ENCODE results near the gene GPC5.
"Not testable (repeated sequence)": the region's sequence is repeated elsewhere in the genome, so short reads cannot be mapped to it uniquely, and the experiment has no call there.

The GPC5 gene

DNA sequence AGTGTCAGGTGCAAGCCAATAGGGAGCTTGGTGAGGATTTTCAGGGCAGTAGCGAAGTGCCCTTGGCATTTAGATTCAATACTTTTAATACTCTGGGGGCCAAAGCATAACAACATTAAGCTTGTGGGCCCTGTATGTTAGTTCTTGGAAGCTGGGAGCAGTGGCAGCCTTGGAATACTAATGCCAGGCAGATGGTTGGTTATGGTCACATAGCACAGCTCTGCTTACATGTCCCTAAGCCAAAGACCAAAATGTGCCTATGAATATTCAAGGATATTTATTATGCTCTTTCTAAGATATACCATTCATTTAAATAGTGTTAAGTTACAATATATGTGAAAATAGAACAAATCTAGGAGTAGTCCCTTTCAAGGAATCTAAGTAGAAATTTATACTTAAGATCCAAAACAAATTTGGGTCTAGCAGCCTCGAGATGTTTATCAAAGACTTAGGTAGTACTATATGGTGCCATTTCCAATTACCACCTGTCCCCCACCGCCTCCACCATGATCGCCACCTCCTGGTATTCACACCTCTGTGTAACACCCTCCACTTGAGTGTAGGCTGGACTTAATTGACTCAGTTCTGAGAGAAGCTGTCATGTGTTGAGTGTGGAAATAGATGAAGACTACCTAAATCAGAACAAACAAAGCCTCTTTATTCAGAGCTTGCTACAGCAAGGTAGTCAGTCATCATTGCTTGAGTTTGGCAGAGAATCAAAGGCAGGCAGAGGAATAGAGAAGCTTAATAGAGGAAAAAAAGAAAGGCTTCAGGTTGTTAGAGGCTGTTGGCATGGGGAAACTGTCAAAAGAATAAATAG, 261.0 kb downstream of the GPC5 start:
- no peak for DNase-seq

DNA sequence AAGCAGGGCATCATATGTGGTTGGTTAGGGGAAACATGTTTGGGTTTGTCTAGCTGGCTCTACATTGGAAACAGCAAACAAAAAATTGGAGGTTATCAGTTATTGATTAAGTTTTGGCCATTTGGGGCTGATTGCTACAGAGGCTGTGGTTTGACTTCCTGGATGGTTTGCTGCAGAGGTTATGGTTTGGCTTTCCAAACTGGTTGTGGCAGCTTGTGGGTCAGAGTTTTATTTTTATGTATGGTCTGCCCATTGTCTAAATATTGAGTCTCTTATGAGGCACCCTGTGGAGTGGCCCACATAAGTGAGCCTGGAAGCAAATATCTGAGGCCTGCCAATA, 261.6 kb downstream of the GPC5 start:
- no peak for DNase-seq

- DNase-seq: no peak
These were observed 263.5 kb downstream of the GPC5 start for GRCh38 chr13:91661692-91662490.

- no peak for DNase-seq
These were observed 265.6 kb downstream of the GPC5 start for GRCh38 chr13:91664039-91664438.

DNA sequence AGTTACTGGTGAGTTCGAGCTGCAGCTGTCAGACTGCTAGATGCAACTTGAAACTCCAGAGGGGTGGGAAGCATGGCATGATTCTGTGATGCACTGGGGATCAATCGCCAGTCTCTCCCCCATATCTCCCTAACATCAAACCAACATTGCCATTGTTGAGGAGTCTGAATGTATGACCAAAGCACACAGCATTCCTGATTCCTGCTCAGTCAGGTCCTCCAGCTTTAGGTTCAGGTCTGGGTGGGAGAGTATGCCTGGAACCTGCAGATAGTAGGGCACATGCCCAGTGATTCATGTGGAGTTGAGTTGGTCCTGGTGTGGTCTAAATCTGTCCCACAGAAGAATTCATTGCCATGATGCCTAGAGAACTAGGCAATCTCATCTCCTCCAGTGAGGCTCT, 269.1 kb downstream of the GPC5 start:
- DNase-seq: no peak

- DNase-seq: no peak
These were observed 270.6 kb downstream of the GPC5 start for GRCh38 chr13:91668866-91669495.

DNA sequence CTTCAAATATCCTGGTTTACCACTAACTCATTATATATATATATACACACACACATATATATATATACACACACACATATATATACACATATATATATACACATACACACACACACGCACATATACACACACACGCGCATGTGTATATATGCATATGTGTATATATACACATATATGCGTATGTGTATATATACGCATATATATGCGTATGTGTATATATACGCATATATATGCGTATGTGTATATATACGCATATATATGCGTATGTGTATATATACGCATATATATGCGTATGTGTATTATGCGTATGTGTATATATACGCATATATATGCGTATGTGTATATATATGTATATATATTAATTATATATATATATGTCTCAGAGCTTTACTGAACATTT, 275.9 kb downstream of the GPC5 start:
- not testable (repeated sequence) for DNase-seq

- DNase-seq: no peak
These were observed 286.3 kb downstream of the GPC5 start for GRCh38 chr13:91684746-91685145.

GRCh38 chr13:91690944-91691343, 292.5 kb downstream of the GPC5 start:
- DNase-seq: no peak

DNA sequence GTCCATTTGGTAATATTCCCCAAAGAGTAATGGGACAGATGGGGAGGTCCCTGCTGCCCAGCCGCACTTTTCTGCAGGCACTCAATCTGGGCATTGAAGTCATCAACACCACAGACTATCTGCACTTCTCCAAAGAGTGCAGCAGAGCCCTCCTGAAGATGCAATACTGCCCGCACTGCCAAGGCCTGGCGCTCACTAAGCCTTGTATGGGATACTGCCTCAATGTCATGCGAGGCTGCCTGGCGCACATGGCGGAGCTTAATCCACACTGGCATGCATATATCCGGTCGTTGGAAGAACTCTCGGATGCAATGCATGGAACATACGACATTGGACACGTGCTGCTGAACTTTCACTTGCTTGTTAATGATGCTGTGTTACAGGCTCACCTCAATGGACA, 295.0 kb downstream of the GPC5 start:
- DNase-seq: no peak

DNA sequence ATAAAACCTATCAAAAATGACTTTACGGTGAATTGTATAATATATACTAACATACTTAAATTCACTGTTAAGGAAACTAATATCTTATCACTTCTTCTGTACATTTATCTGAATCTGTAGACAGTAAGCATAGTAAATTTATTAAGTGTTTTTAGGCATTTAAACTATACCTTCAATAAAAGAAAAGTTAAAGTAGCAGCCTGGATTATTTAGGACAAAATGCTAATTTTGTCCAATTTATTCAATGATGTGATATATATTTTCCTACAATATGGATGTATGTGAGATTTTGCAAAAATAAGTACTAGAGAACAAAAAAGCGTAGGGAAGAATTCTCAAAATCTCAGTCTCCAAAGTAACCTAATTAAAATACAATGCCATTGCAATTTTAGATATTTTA, 299.9 kb downstream of the GPC5 start:
- no peak for DNase-seq

DNA sequence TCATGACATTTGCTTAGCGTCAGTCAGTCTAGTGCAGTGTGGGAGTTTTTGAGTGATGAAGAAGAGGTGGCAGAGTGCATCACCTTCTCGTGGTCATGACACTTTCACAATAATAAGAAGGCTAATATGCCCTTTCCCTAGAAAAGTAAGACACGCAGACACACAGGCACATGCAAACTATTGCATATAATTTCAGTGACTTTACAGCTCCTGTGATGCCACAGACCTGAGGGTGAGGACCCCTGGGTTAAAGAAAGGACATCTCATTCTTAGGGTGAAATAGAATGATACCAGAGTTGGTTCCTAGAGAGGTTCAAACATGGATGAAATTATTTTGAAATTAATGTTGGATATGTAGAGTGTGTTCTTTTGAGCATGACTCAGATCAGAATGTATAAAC, 300.3 kb downstream of the GPC5 start:
- no peak for DNase-seq

- no peak for DNase-seq
These were observed 301.4 kb downstream of the GPC5 start for GRCh38 chr13:91699863-91700262.

DNA sequence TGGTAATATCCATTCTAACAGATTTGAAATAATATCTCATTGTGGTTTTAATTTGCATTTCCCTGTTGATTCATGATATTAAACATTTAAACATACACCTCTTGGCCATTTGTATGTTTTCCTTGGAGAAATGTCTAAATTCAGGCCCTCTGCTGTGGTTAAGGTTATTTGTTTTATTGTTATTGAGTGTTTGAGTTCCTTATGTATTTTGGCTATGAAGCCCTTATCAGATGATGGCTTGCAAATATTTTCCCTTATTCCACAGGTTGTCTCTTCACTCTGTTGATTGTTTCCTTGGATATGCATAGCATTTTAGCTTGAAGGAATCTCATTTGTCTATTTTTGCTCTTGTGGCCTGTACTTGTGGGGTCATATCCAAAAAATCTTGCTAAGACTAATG, 303.6 kb downstream of the GPC5 start:
- no peak for DNase-seq

DNA sequence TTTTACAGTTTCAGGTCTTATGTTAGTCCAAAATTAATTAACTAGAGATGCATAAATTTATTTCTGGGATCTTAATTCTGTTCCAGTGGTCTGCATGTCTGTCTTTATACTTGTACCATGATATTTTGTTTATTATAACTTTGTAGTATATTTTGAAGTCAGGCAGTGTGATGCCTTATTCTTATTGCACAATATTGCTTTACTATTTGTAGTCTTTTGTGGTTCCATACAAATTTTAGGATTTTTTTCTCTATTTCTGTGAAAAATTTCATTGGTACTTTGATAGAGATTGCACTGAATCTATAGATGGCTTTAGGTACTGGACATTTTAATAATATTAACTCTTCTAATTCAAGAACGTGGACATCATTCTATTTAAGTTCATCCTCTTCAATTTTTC, 304.0 kb downstream of the GPC5 start:
- DNase-seq: no peak

DNA sequence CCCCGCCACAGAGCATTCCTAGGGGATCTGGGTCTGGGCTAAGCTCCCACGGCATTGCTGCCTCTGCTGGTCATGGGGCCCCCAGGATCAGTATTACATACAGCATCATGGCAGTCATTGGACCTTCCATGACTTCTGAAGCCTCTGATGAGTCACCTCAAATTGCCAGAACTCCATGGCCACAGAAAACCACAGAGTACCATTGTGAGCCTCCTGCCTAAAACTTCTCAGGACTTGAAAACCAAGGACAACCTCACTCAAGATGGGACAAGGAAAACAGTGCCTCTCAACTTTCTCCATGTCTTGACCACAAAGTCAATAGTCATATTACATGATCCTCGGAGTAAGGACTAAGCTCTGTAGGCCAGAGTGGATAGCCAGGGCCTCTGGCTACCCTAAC, 306.0 kb downstream of the GPC5 start:
- DNase-seq: no peak

GRCh38 chr13:91708558-91708957, 310.1 kb downstream of the GPC5 start:
- DNase-seq: no peak

- DNase-seq: no peak
These were observed 310.8 kb downstream of the GPC5 start for GRCh38 chr13:91709180-91709579.

DNA sequence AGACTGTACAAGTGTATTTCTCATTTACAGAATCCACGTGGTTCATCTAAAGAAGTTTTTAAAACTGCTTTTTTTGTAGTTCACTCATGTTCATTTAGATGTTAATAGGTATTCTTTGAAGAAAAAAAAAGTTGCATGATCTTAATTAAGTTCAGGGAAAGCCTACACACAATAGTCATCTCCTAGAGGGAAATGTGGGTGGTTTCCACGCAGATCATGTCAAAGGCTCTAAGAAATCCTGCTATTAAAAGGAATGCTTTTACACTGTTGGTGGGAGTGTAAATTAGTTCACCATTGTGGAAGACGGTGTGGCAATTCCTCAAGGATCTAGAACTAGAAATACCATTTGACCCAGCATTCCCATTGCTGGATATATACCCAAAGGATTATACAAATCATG, 312.3 kb downstream of the GPC5 start:
- DNase-seq: no peak

DNA sequence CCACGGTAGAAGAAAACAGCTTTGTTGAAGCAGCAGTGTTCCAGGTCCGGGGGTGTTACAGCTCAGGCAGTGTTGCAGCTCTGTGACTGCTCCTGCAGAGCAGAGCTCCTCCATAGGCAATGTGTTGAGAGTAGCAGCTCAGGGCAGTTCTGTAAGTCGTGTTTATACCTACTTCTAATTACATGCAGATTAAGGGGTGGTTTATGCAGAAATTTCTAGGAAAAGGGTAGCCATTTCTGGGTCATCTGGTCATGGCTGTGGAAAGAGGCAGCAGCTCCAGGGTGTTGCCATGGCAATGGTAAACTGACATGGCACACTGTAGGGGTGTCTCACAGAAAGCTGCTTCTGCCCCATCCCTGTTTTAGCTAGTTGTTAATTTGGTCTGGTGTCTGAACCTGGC, 316.4 kb downstream of the GPC5 start:
- no peak for DNase-seq

GRCh38 chr13:91716436-91717065, 318.1 kb downstream of the GPC5 start:
- no peak for DNase-seq

DNA sequence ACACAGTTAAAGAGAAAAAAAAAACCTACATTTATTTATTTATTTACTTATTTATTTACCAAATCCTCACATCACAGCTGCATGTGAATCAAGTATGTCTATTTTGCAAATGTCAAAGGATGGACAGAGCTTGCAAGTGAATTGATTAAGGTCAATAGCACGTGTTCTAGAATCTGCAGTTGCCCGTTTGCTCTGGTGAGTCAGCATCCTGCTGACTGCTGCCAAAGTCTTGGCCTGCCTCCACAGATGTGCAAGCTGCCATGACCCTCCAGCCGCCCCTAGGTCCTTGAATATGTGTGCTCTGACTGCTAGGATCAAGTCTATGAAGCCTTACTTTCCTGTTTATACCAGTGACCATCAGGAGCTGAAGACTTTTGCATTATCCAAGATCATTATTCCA, 320.6 kb downstream of the GPC5 start:
- no peak for DNase-seq

GRCh38 chr13:91721413-91721812, 323.0 kb downstream of the GPC5 start:
- no peak for DNase-seq
